H9 (cell line): ENCODE data around the gene ACOX3. TPM values are rescaled to one million over a fixed set of nuclear protein-coding genes. Genes with fewer than 3 reads are reported as not detected.

ENCODE experiments used
- DNase-seq: peaks from one replicate; pipeline ENCODE4 v3.0.0-alpha.2; 2017
- H2AFZ ChIP-seq: one replicate; pipeline ENCODE4 v1.6.1; 2013; ENCODE audit warnings: mild to moderate bottlenecking, low read length, control low read depth, moderate library complexity
- H2AK5ac ChIP-seq: 2 replicates; pipeline ENCODE4 v1.6.1; 2013; ENCODE audit warnings: low read length, control low read depth, mixed read lengths; ENCODE audit not compliant: insufficient read length
- H2BK120ac ChIP-seq: one replicate; pipeline ENCODE4 v1.6.1; 2013; ENCODE audit warnings: low read depth, mild to moderate bottlenecking, low read length, control low read depth, inconsistent platforms; ENCODE audit not compliant: poor library complexity, severe bottlenecking
- H2BK12ac ChIP-seq: 2 replicates; pipeline ENCODE4 v1.6.1; 2013; ENCODE audit warnings: low read length, control low read depth, mixed read lengths, low read depth; ENCODE audit not compliant: insufficient read length
- H2BK15ac ChIP-seq: 2 replicates; pipeline ENCODE4 v1.6.1; 2013; ENCODE audit warnings: low read depth, low read length, control low read depth
- H2BK20ac ChIP-seq: one replicate; pipeline ENCODE4 v1.6.1; 2013; ENCODE audit warnings: low read depth, mild to moderate bottlenecking, low read length, control low read depth, inconsistent platforms; ENCODE audit not compliant: poor library complexity, severe bottlenecking
- H2BK5ac ChIP-seq: 2 replicates; pipeline ENCODE4 v1.6.1; 2013; ENCODE audit warnings: low read length, control low read depth, mixed read lengths; ENCODE audit not compliant: insufficient read length
- H3K14ac ChIP-seq: 2 replicates; pipeline ENCODE4 v1.6.1; 2013; ENCODE audit warnings: low read length, control low read depth; ENCODE audit not compliant: insufficient read depth
- H3K18ac ChIP-seq: 2 replicates; pipeline ENCODE4 v1.6.1; 2013; ENCODE audit warnings: low read depth, mild to moderate bottlenecking, mixed read lengths, low read length, control low read depth; ENCODE audit not compliant: insufficient read length
- H3K23ac ChIP-seq: 2 replicates; pipeline ENCODE4 v1.6.1; 2013; ENCODE audit warnings: low read length, control low read depth, mixed read lengths, low read depth; ENCODE audit not compliant: insufficient read length
- H3K23me2 ChIP-seq: 2 replicates; pipeline ENCODE4 v1.6.1; 2013; ENCODE audit warnings: low read depth, mild to moderate bottlenecking, mixed read lengths, low read length, control low read depth; ENCODE audit not compliant: insufficient read length, poor library complexity, severe bottlenecking
- H3K27ac ChIP-seq: 2 replicates; pipeline ENCODE4 v1.5.1; 2013; ENCODE audit warnings: low read length, control low read depth, mixed read lengths, low read depth; ENCODE audit not compliant: insufficient read length
- H3K27me3 ChIP-seq: 2 replicates; pipeline ENCODE4 v1.6.1; 2013; ENCODE audit warnings: low read length, control low read depth, inconsistent platforms; ENCODE audit not compliant: insufficient read depth
- H3K4ac ChIP-seq: 2 replicates; pipeline ENCODE4 v1.6.1; 2013; ENCODE audit warnings: low read depth, mild to moderate bottlenecking, control low read depth, inconsistent platforms, low read length, moderate library complexity
- H3K4me1 ChIP-seq: 2 replicates; pipeline ENCODE4 v1.6.1; 2013; ENCODE audit warnings: low read length, control low read depth, inconsistent platforms; ENCODE audit not compliant: insufficient read depth
- H3K4me2 ChIP-seq: 2 replicates; pipeline ENCODE4 v1.6.1; 2013; ENCODE audit warnings: low read length, control low read depth, mixed read lengths; ENCODE audit not compliant: insufficient read length, insufficient read depth
- H3K56ac ChIP-seq: 2 replicates; pipeline ENCODE4 v1.6.1; 2013; ENCODE audit warnings: low read depth, mild to moderate bottlenecking, mixed read lengths, low read length, control low read depth; ENCODE audit not compliant: insufficient read length
- H3K79me1 ChIP-seq: 2 replicates; pipeline ENCODE4 v1.6.1; 2013; ENCODE audit warnings: low read depth, mild to moderate bottlenecking, moderate library complexity, low read length, control low read depth, inconsistent platforms; ENCODE audit not compliant: insufficient read depth, poor library complexity, severe bottlenecking
- H3K79me2 ChIP-seq: 2 replicates; pipeline ENCODE4 v1.6.1; 2013; ENCODE audit warnings: low read length, control low read depth, inconsistent platforms; ENCODE audit not compliant: insufficient read depth
- H3K9ac ChIP-seq: 2 replicates; pipeline ENCODE4 v1.6.1; 2013; ENCODE audit warnings: low read length, control low read depth, mixed read lengths; ENCODE audit not compliant: insufficient read length; ENCODE audit errors: extremely low read depth
- H3K9me3 ChIP-seq: one replicate; pipeline ENCODE4 v1.6.1; 2013; ENCODE audit warnings: low read depth, low read length, inconsistent platforms; ENCODE audit not compliant: control insufficient read depth
- H3T11ph ChIP-seq: one replicate; pipeline ENCODE4 v1.6.1; 2013; ENCODE audit warnings: mild to moderate bottlenecking, low read length, control low read depth, inconsistent platforms
- H4K20me1 ChIP-seq: one replicate; pipeline ENCODE4 v1.6.1; 2013; ENCODE audit not compliant: control insufficient read depth, insufficient read length, insufficient read depth
- H4K5ac ChIP-seq: 2 replicates; pipeline ENCODE4 v1.6.1; 2013; ENCODE audit warnings: low read depth, mild to moderate bottlenecking, mixed read lengths, low read length, control low read depth; ENCODE audit not compliant: insufficient read length
- H4K8ac ChIP-seq: replicated peaks from 2 replicates; pipeline ENCODE4 v1.6.1; 2013; ENCODE audit warnings: low read length, control low read depth, mixed read lengths, low read depth; ENCODE audit not compliant: insufficient read length
- H4K91ac ChIP-seq: 2 replicates; pipeline ENCODE4 v1.6.1; 2013; ENCODE audit warnings: low read depth, mild to moderate bottlenecking, moderate library complexity, mixed read lengths, low read length, control low read depth; ENCODE audit not compliant: insufficient read length
- H3K27ac Mint-ChIP-seq, 3 experiments: 2 replicates in 2 of 3; 3 replicates in 1 of 3; pipeline ENCODE4 v1.8.0; 2020 to 2021; ENCODE audit warnings: mixed read lengths in 3 of 3, mild to moderate bottlenecking in 1 of 3, moderate library complexity in 1 of 3
- H3K27me3 Mint-ChIP-seq: 2 replicates; pipeline ENCODE4 v1.8.0; 2021; ENCODE audit warnings: low read depth, mild to moderate bottlenecking, moderate library complexity, mixed read lengths
- H3K36me3 Mint-ChIP-seq, 3 experiments: 2 replicates in 2 of 3; 3 replicates in 1 of 3; pipeline ENCODE4 v1.8.0; 2020 to 2021; ENCODE audit warnings: low read depth in 3 of 3, mixed read lengths in 3 of 3; ENCODE audit not compliant: insufficient read depth in 1 of 3
- H3K4me1 Mint-ChIP-seq, 2 experiments: 2 replicates each; pipeline ENCODE4 v1.8.0; 2020; ENCODE audit warnings: mixed read lengths in 2 of 2
- H3K4me3 Mint-ChIP-seq, 2 experiments: 2 replicates in 1 of 2; 3 replicates in 1 of 2; pipeline ENCODE4 v1.8.0; 2020 to 2021; ENCODE audit warnings: mild to moderate bottlenecking in 2 of 2, mixed read lengths in 2 of 2, moderate library complexity in 1 of 2
- H3K9me3 Mint-ChIP-seq, 2 experiments: 2 replicates in 1 of 2; 3 replicates in 1 of 2; pipeline ENCODE4 v1.8.0; 2020; ENCODE audit warnings: mild to moderate bottlenecking in 2 of 2, mixed read lengths in 2 of 2, moderate library complexity in 1 of 2
- WGBS: extraction: QIAGEN DNeasy Blood & Tissue Kit; methylation state at CpG from one replicate; pipeline ENCODE4 v1.1.7; 2013; ENCODE audit warnings: missing lambda C conversion rate, low lambda C conversion rate, mixed read lengths; ENCODE audit not compliant: insufficient read length; ENCODE audit errors: extremely low coverage; 5-methylcytosine and 5-hydroxymethylcytosine counted together
- total RNA-seq: library from RNA; stranded (reverse); gene quantifications from 2 replicates; pipeline ENCODE4 v1.2.1, GENCODE V29; 2021
- TF ChIP-seq, protein P1 (sequence below): fragments of 200-600 bp; sonication (generic); conservative IDR thresholded peaks from 3 replicates; pipeline ENCODE4 v1.8.0; 2021; ENCODE audit warnings: antibody characterized with exemption, mild to moderate bottlenecking

ACOX3 gene
- total RNA-seq, 1 experiment from 2014 or later, result 13.8 TPM

DNA sequence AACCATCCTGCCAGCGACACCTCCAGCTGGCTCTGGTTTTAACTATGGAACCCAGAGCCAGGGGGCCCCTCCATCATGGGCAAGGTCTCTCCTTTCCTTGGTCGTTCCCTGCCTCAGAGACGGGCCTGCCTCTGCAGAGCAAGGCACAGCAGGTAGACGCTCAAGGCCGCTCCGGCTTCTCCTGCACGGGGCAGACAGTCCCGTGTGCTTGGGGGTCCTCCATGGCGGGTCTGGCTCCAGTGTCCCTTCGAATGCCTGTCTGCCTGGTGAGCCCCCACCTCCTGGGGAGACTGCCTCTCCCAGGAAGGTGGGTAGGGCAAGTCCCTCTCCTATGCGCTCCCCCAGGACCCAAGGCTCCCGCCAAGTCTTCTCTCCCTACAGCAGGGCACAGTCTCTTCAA, 71.5 kb downstream of the ACOX3 start:
- H3K79me1 ChIP-seq, result no peaks in the 10 kb centered on the region
- no peak overlapping the region for H3T11ph ChIP-seq
- Mint-ChIP-seq H3K4me3 (no peak overlapping the region), H3K9me3 (no peaks in the 10 kb centered on the region), H3K36me3 (peaks cover 0 to 12% (median 0%) of the 10 kb centered on the region in 3 experiments; a peak in 1 of 7 replicates), H3K4me1 (peaks cover 0 to 3% of the 10 kb centered on the region in 2 experiments; a peak in 1 of 4 replicates), H3K27me3 (peaks cover 45% of the 10 kb centered on the region), H3K27ac (peak overlapping the region in 1 of 3 experiments; percentile 55; a peak in 1 of 7 replicates)
- no peaks in the 10 kb centered on the region for H3K27me3 ChIP-seq
- H2BK5ac ChIP-seq, result no peak overlapping the region
- H3K23ac ChIP-seq, result no peak overlapping the region
- no peaks in the 10 kb centered on the region for H4K20me1 ChIP-seq
- no peak overlapping the region for H4K91ac ChIP-seq
- H2AK5ac ChIP-seq, result no peak overlapping the region
- no peaks in the 10 kb centered on the region for H3K23me2 ChIP-seq
- no peak overlapping the region for H3K27ac ChIP-seq
- no peak overlapping the region for H2BK20ac ChIP-seq
- H3K18ac ChIP-seq, result no peak overlapping the region
- H3K9ac ChIP-seq, result no peak overlapping the region
- H2BK15ac ChIP-seq, result no peak overlapping the region
- H4K5ac ChIP-seq, result no peak overlapping the region
- H3K4ac ChIP-seq, result no peak overlapping the region
- H4K8ac ChIP-seq, result no peak overlapping the region
- H3K14ac ChIP-seq, result no peak overlapping the region
- no peak for DNase-seq
- no peaks in the 10 kb centered on the region for H3K79me2 ChIP-seq
- H3K4me2 ChIP-seq, result no peak overlapping the region
- H2BK12ac ChIP-seq, result no peak overlapping the region
- no peak overlapping the region for H2AFZ ChIP-seq
- H3K9me3 ChIP-seq, result no peaks in the 10 kb centered on the region
- WGBS, result no CpG with 5 or more reads among the region's 12 CpGs
- H3K4me1 ChIP-seq, result no peaks in the 10 kb centered on the region
- no peak overlapping the region for H3K56ac ChIP-seq
- no peak overlapping the region for H2BK120ac ChIP-seq
- TF ChIP-seq, protein P1, sequence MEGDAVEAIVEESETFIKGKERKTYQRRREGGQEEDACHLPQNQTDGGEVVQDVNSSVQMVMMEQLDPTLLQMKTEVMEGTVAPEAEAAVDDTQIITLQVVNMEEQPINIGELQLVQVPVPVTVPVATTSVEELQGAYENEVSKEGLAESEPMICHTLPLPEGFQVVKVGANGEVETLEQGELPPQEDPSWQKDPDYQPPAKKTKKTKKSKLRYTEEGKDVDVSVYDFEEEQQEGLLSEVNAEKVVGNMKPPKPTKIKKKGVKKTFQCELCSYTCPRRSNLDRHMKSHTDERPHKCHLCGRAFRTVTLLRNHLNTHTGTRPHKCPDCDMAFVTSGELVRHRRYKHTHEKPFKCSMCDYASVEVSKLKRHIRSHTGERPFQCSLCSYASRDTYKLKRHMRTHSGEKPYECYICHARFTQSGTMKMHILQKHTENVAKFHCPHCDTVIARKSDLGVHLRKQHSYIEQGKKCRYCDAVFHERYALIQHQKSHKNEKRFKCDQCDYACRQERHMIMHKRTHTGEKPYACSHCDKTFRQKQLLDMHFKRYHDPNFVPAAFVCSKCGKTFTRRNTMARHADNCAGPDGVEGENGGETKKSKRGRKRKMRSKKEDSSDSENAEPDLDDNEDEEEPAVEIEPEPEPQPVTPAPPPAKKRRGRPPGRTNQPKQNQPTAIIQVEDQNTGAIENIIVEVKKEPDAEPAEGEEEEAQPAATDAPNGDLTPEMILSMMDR, result no peak
